ENCODE data around the gene JPH4. TPM values are rescaled to one million over a fixed set of nuclear protein-coding genes. Genes with fewer than 3 reads are reported as not detected.

JPH4 gene
- total RNA-seq, 1 experiment from 2014 or later: 6.8 TPM

- Histone ChIP-seq H2BK120ac (ENCODE audit: low read depth, low read length, poor library complexity, severe bottlenecking) (no peak overlapping the region), H3K9ac (ENCODE audit: extremely low read depth, insufficient read length, low read length) (no peak overlapping the region), H3K27me3 (ENCODE audit: insufficient read depth, low read length) (peaks cover 7% of the 10 kb centered on the region; the same call in 1 of the 2 replicates), H3T11ph (ENCODE audit: low read length) (no peak overlapping the region), H3K27ac (ENCODE audit: insufficient read length, low read depth, low read length) (no peak overlapping the region), H3K79me2 (ENCODE audit: insufficient read depth, low read length) (no peaks in the 10 kb centered on the region), H2AK5ac (ENCODE audit: insufficient read length, low read length) (no peak overlapping the region), H2BK5ac (ENCODE audit: insufficient read length, low read length) (no peak overlapping the region), H3K56ac (ENCODE audit: insufficient read length, low read depth, low read length) (no peak overlapping the region), H3K79me1 (ENCODE audit: insufficient read depth, low read depth, low read length, poor library complexity, severe bottlenecking) (no peaks in the 10 kb centered on the region), H2BK20ac (ENCODE audit: low read depth, low read length, poor library complexity, severe bottlenecking) (no peak overlapping the region), H4K8ac (replicated peaks; ENCODE audit: insufficient read length, low read depth, low read length) (no peak overlapping the region), H4K20me1 (ENCODE audit: control insufficient read depth, insufficient read depth, insufficient read length) (no peaks in the 10 kb centered on the region), H3K18ac (ENCODE audit: insufficient read length, low read depth, low read length) (no peak overlapping the region), H3K23me2 (ENCODE audit: insufficient read length, low read depth, low read length, poor library complexity, severe bottlenecking) (peaks cover 33% of the 10 kb centered on the region), H3K4ac (ENCODE audit: low read depth, low read length) (no peak overlapping the region), H3K14ac (ENCODE audit: insufficient read depth, low read length) (no peak overlapping the region), H4K91ac (ENCODE audit: insufficient read length, low read depth, low read length) (no peak overlapping the region), H3K23ac (ENCODE audit: insufficient read length, low read depth, low read length) (no peak overlapping the region), H2BK12ac (ENCODE audit: insufficient read length, low read depth, low read length) (no peak overlapping the region), H3K4me2 (ENCODE audit: insufficient read depth, insufficient read length, low read length) (peak overlapping the region; percentile 88), H4K5ac (ENCODE audit: insufficient read length, low read depth, low read length) (no peak overlapping the region), H2AFZ (ENCODE audit: low read length) (no peak overlapping the region), H3K4me1 (ENCODE audit: insufficient read depth, low read length) (peaks cover 3% of the 10 kb centered on the region; the same call in 1 of the 2 replicates), H3K9me3 (ENCODE audit: control insufficient read depth, low read depth, low read length) (no peaks in the 10 kb centered on the region), H2BK15ac (ENCODE audit: low read depth, low read length) (no peak overlapping the region)
- H3K4me1 Mint-ChIP-seq: peaks cover 17 to 37% of the 10 kb centered on the region in 2 experiments
- peak overlapping the region in 1 of 3 experiments; percentile 92; a peak in 1 of 7 replicates for H3K27ac Mint-ChIP-seq
- peak overlapping the region in 1 of 2 experiments; percentile 93; a peak in 3 of 5 replicates for H3K4me3 Mint-ChIP-seq
- H3K9me3 Mint-ChIP-seq: peaks cover 0 to 5% of the 10 kb centered on the region in 2 experiments; a peak in 3 of 5 replicates
- WGBS (ENCODE audit: extremely low coverage, insufficient read length, low lambda C conversion rate): no CpG with 5 or more reads among the region's 3 CpGs
- no peak for TF ChIP-seq CTCF (conservative IDR thresholded peaks at IDR 0.05)
- H3K27me3 Mint-ChIP-seq (ENCODE audit: low read depth): peaks cover 65% of the 10 kb centered on the region
- H3K36me3 Mint-ChIP-seq (ENCODE audit: insufficient read depth in 1 of 3, low read depth in 3 of 3): peaks cover 0 to 13% (median 8%) of the 10 kb centered on the region in 3 experiments; a peak in 4 of 7 replicates
- no peak for DNase-seq
These were observed 681 bp upstream of the JPH4 start for GRCh38 chr14:23579311-23579630.

All from H9 (cell line).